Measurements from ENCODE around the gene THAP10. TPM values are rescaled to one million over a fixed set of nuclear protein-coding genes. Genes with fewer than 3 reads are reported as not detected.

Gene THAP10
- total RNA-seq, 6 experiments from 2014 or later, result 4.2 to 5.8 (median 5.1) TPM

- H3K36me3 Mint-ChIP-seq (ENCODE audit: low read depth), result peaks cover 6% of the 10 kb centered on the region
- H3K27ac Mint-ChIP-seq, result peak overlapping the region; percentile 98
- DNase-seq, result no peak
- no peaks in the 10 kb centered on the region for H3K9me3 Mint-ChIP-seq
- no peak for TF ChIP-seq CTCF (IDR thresholded peaks at IDR 0.05)
- H3K4me1 Mint-ChIP-seq (ENCODE audit: low read depth), result peaks cover 63% of the 10 kb centered on the region
- H3K4me3 Mint-ChIP-seq, result peak overlapping the region; percentile 83
- no peaks in the 10 kb centered on the region; the same call in 1 of the 2 replicates for H3K27me3 Mint-ChIP-seq (ENCODE audit: insufficient read depth)
These were observed 35.9 kb downstream of the THAP10 start for GRCh38 chr15:70856177-70856883.

GRCh38 chr15:70855764-70856163 is 36.5 kb downstream of the THAP10 start:
- H3K4me1 Mint-ChIP-seq (ENCODE audit: low read depth), result peaks cover 68% of the 10 kb centered on the region
- no peaks in the 10 kb centered on the region; the same call in 1 of the 2 replicates for H3K27me3 Mint-ChIP-seq (ENCODE audit: insufficient read depth)
- peak overlapping the region; percentile 98 for H3K27ac Mint-ChIP-seq
- H3K9me3 Mint-ChIP-seq, result no peaks in the 10 kb centered on the region
- DNase-seq, result no peak
- H3K4me3 Mint-ChIP-seq, result peak overlapping the region; percentile 83
- peaks cover 12% of the 10 kb centered on the region for H3K36me3 Mint-ChIP-seq (ENCODE audit: low read depth)
- TF ChIP-seq CTCF (IDR thresholded peaks at IDR 0.05), result no peak

- Mint-ChIP-seq H3K4me1 (ENCODE audit: low read depth) (peaks cover 80% of the 10 kb centered on the region), H3K9me3 (no peaks in the 10 kb centered on the region), H3K4me3 (peak overlapping the region; percentile 95), H3K27ac (peak overlapping the region; percentile 98), H3K27me3 (ENCODE audit: insufficient read depth) (no peaks in the 10 kb centered on the region; the same call in 1 of the 2 replicates), H3K36me3 (ENCODE audit: low read depth) (peaks cover 21% of the 10 kb centered on the region)
- TF ChIP-seq CTCF (IDR thresholded peaks at IDR 0.05), result peak; percentile 44
- peak; percentile 57 for DNase-seq
These were observed 37.6 kb downstream of the THAP10 start for GRCh38 chr15:70854666-70854976.

GRCh38 chr15:70853973-70854665 is 38.1 kb downstream of the THAP10 start, which contains the start of gene LARP6:
Gene LARP6, minus strand, starts transcription at chr15:70854157. Its CDS starts 69 bp downstream, at chr15:70854088.
- TF ChIP-seq CTCF (IDR thresholded peaks at IDR 0.05), result no peak
- Mint-ChIP-seq H3K27ac (peak within 1 kb of the TSS; percentile 98), H3K4me1 (ENCODE audit: low read depth) (peaks cover 81% of the 10 kb centered on the region), H3K9me3 (no peaks in the 10 kb centered on the region), H3K4me3 (peak within 1 kb of the TSS; percentile 95), H3K36me3 (ENCODE audit: low read depth) (peaks cover 24% of the 10 kb centered on the region), H3K27me3 (ENCODE audit: insufficient read depth) (no peaks in the 10 kb centered on the region; the same call in 1 of the 2 replicates)
- no peak for DNase-seq

GRCh38 chr15:70853318-70853972 is 38.8 kb downstream of the THAP10 start:
- Mint-ChIP-seq H3K27ac (peak overlapping the region; percentile 92), H3K4me3 (peak overlapping the region; percentile 95), H3K4me1 (ENCODE audit: low read depth) (peaks cover 77% of the 10 kb centered on the region), H3K27me3 (ENCODE audit: insufficient read depth) (no peaks in the 10 kb centered on the region; the same call in 1 of the 2 replicates), H3K36me3 (ENCODE audit: low read depth) (peaks cover 24% of the 10 kb centered on the region), H3K9me3 (no peaks in the 10 kb centered on the region)
- DNase-seq, result peak; percentile 51
- TF ChIP-seq CTCF (IDR thresholded peaks at IDR 0.05), result no peak

All from HFFc6 (cell line).